Stimulated activated CD4-positive, alpha-beta T cell treated with anti-CD3 and anti-CD28 coated beads, Interleukin-15, amount 100 ng/mL, for 48 hours (primary cell): ENCODE data around the gene CRYBB1.
"Not testable (repeated sequence)": the region's sequence is repeated elsewhere in the genome, so short reads cannot be mapped to it uniquely, and the experiment has no call there.

Experiments used
- DNase-seq, 2 donors: peaks; one replicate each; pipeline ENCODE4 v3.0.0-alpha.2; 2020; ENCODE audit warnings: low read depth in 2 of 2

Gene CRYBB1

GRCh38 chr22:26636296-26636695 is 18.5 kb upstream of the CRYBB1 start:
- no peak for DNase-seq

GRCh38 chr22:26635117-26635516 is 17.3 kb upstream of the CRYBB1 start:
- DNase-seq, result no peak

GRCh38 chr22:26634189-26634588 is 16.4 kb upstream of the CRYBB1 start:
- no peak for DNase-seq

DNA sequence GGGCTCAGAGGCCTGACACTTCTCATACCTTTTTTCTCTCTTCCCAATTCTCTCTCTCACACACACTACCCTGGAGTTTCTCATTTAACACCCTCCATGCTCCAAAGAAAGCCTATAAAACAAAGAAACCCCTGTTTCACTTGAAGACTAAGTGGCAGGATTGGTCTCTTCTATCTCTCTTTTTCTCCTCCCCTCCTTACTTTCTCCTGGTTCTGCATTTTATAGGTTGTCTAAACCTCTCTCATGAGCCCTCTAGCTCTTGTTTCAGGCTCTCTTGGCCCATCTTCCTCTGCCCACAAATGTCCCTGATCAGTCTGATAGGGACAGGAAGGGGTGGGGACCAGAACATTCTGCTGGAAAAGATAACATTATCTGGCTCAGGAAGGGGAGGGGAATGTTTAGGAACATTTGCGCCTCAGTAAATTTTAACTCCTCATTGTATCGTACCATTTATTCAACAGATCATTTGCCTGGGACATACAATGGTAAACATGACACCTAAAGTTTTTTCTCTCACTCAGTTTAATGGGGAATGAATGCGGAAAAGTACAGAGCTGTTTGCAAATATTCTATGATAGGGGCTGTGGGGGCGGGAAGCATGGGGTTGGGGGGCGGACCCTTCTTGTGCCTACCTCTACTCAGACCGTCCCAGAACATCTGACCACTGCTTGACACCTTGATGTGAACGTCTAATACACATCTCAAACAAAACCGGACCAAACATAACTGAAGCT is 14.8 kb upstream of the CRYBB1 start:
- DNase-seq, result no peak

- DNase-seq, result no peak
Measured at GRCh38 chr22:26631282-26631681, 13.5 kb upstream of the CRYBB1 start.

- DNase-seq, result no peak
Measured at GRCh38 chr22:26629988-26630761, 12.3 kb upstream of the CRYBB1 start.

- no peak for DNase-seq
Measured at GRCh38 chr22:26624803-26625202, 7.0 kb upstream of the CRYBB1 start.

GRCh38 chr22:26623984-26624383 is 6.2 kb upstream of the CRYBB1 start:
- no peak for DNase-seq

GRCh38 chr22:26621663-26622062 is 3.8 kb upstream of the CRYBB1 start, which contains the start of gene CRYBA4:
Gene CRYBA4 (plus strand): TSS chr22:26621963. CDS start chr22:26622597, 634 bp downstream.
- DNase-seq, result no peak

- no peak for DNase-seq
Measured at GRCh38 chr22:26620197-26620596, 2.4 kb upstream of the CRYBB1 start.

DNA sequence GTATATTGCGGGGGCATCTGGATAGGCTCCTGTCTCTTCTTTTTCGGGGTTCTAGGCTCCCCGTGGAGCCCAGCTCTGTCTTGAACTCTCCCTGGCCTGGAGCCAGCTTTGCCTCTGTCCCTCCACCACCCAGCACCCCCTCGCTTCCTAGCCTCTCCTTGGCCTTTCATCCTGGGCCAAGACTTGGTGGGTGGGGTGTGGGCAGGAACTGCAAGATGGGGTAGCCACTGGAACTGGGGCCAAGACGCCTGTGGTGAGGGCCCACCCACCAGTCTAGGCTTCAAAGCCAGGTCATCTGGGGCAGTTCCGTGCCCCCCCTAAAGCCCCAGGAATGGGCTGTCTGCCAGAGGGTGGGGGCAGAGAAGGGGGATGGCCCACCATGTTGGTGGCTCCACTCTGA is 1.7 kb upstream of the CRYBB1 start:
- DNase-seq, result no peak

GRCh38 chr22:26618455-26618854 is 628 bp upstream of the CRYBB1 start:
- no peak for DNase-seq

- no peak for DNase-seq
Measured at GRCh38 chr22:26616650-26617049, 1.2 kb downstream of the CRYBB1 start.

GRCh38 chr22:26615830-26616435 is 1.9 kb downstream of the CRYBB1 start:
- DNase-seq, result no peak

DNA sequence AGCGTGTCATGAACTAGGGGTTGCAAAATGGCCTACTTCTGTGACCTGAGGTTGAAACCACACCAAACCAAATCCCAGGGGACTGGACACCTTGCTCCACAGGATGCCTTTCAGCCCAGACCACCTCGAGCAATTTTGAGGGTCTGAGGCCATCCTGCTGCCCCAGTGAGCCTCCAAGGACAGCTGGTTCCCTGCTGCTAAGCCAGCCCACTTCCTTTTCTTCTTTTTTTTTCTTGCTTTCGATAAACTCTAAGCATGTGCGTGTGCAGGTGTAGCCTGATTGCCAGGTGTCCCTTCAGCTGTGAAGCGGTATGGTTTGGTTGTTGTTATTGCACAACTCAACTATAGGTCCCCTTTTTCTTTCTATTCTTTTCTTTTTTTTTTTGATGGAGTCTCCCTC is 2.7 kb downstream of the CRYBB1 start:
- DNase-seq, result no peak

GRCh38 chr22:26614322-26614721 is 3.5 kb downstream of the CRYBB1 start:
- no peak for DNase-seq

GRCh38 chr22:26613753-26614152 is 4.1 kb downstream of the CRYBB1 start:
- DNase-seq, result not testable (repeated sequence)

DNA sequence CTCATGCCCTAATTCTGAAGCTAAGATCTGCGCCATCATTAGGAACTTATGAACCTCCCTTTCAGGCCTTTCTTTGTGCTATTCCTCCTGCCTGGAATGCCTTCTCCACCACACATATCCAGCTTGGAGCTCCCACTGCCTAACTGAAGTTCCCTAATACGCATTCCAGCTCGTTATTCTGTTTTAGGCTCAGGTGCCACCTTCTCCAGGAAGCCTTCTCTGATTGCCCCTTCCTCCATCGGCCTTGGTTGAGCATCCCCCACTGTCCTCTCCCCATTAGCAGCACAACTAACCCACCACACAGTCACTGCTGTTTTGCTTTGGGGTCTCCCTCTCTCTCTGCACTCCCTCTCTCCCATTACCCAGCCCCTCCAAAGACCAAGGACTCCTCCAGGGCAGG is 5.2 kb downstream of the CRYBB1 start:
- no peak for DNase-seq

DNA sequence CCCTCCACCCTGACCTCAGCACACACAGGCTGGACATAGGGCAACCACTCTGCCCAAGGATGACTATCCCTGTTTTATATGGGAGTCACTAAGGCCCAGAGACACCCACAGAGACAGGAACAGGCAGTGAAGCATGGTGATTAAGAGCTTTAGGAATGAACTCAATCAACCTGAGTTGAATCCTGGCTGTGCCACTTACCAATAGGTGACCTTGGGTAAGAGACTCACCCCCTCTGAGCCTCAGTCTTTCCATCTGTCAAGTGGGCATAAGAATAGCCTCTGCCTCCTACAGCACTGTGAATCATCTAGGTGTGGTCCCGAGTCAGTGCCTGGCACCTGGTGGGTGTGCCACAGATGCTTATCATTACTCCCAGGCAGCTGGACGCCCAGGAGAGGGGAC is 6.8 kb downstream of the CRYBB1 start:
- no peak for DNase-seq

GRCh38 chr22:26610072-26610958 is 7.5 kb downstream of the CRYBB1 start:
- peak; percentile 20 to 30 for DNase-seq

DNA sequence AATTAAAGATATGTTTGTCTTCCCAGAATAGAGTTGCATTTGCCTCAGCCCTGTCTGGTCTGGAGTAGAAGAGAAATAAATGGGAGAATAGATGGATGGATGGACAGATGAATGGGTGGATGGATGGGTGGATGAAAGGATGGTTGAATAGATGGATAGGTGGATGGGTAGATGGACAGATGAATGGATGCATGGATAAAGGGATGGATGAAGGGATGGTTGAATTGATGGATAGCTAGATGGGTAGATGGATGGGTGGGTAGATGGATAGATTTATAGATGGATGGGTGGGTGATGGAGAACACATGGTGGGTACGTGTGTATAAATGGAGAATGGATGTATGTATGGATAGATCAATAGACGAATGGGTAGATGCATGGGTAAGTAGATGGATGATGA is 8.5 kb downstream of the CRYBB1 start:
- DNase-seq, result no peak

DNA sequence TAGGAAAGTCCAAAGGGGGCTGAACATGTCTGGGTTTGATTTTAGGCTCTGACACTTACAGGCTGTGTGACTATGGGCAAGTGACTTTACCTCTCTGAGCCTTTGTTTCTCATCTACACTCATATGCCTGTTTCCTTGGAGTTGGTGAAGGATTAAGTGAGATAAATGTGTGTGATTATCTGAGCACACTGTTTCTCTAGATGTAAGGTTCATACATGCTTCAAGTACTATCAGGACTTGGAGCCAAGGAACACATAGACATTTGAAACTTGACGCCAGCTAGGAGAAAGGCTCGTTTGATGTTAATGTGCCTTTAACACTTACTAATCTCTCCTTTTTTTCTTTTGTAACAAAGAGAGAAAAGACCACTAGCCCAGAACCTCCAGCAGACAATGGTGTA is 9.7 kb downstream of the CRYBB1 start:
- no peak for DNase-seq
